HG03354 (cell line): ENCODE results near the gene COL27A1.
"Not testable (repeated sequence)": the region's sequence is repeated elsewhere in the genome, so short reads cannot be mapped to it uniquely, and the experiment has no call there.

Experiments
- ATAC-seq: cut with Tn5 transposase; IDR thresholded peaks from one replicate; pipeline ENCODE4 v1.9.1; 2021; ENCODE audit warnings: mild to moderate bottlenecking; ENCODE audit not compliant: unreplicated experiment, poor library complexity, severe bottlenecking

The COL27A1 gene

DNA sequence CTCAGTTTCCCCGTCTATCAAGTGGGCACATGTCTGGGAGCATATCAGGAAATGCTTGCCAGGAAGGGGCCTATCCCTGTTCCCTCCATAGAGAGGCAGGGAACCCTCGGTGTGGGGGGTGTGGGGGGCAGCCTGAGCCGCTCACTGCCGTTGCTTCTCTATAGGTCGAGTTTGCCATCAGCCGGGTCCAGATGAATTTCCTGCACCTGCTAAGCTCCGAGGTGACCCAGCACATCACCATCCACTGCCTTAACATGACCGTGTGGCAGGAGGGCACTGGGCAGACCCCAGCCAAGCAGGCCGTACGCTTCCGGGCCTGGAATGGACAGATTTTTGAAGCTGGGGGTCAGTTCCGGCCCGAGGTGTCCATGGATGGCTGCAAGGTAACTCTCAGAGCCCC, 153.8 kb downstream of the COL27A1 start:
- no peak for ATAC-seq

DNA sequence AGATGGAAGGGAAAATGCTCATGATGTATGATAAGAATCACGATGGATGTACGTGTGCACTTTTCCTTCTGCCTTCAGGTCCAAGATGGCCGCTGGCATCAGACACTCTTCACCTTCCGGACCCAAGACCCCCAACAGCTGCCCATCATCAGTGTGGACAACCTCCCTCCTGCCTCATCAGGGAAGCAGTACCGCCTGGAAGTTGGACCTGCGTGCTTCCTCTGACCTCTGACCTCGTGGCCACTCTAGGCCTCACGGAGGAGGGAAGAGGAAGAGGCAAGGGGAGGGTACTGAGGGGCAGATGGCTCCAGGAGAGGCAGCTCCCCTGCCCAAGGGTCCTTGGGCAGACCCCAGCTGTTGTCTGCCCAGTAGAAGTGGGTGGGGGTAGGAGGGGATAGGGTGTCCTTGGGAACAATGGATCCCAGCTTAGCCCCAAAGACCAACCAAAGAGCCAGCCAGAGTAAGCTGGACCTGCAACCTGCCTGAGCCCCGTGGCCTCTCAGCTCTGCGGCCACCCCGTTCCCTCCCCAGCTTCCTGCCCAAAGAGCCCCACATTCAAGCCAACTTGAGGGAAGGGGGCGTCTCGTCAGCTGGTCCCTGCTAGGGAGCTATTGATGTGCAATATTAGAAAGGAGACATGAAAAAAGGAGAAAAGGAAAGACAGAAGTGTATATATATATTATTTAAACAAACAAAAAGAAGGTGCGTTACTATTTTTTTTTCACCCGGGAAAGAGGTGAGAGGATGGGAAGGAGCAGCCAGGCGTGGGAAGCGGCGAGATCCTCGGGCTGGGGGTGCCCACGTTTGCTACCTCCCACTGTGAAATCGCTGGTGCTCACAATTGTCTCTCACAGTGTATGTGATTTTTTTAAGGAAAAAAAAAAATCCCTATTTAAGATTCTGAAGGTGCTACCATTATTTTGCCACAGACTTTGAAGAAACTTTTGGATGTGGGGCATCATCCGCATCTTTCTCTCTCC, 155.4 kb downstream of the COL27A1 start:
- no peak for ATAC-seq

DNA sequence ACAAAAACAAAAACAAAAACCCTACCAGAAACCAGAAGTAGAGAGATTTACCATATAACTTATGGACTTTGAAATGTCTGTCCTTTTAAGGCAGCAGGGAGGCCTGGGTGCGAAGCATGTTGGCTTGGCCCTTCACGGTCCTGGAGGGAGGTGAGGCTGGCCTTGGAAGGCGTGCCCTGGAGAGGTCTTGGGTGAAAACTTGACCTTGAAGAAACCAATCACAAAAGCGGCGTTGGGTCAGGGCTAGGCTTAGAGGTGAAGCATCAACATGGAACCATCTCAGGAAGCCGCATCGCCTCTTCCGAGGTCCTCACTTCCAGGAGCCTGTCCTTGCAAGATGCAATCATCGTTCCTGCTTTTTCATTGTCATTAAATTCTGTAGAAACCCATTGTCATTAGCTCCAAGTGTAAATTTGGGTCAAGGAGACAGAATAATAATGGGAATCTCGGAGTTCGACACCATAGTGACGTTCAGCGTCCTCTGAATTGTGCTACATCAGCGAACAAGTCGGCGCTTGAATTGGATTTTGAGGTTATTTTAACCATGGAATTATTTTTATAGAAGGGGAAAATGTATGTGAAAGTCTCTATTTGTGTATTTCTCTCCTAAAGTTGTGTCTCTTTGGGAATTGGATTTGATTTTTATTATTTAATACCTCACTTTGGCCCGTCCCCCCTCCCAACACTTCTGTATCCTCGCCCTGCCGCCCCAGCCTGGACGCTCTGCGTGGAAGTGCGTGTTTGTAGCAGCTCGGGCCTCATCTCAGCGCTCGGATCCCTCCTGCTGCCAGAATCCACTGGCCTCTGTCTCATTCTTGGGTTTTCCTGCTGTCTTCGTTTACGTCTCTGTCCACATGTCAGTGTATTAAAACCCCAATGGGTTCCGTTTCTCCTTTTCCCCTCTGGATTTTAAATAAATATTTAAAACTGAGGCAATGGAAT, 156.5 kb downstream of the COL27A1 start:
- ATAC-seq, result no peak

DNA sequence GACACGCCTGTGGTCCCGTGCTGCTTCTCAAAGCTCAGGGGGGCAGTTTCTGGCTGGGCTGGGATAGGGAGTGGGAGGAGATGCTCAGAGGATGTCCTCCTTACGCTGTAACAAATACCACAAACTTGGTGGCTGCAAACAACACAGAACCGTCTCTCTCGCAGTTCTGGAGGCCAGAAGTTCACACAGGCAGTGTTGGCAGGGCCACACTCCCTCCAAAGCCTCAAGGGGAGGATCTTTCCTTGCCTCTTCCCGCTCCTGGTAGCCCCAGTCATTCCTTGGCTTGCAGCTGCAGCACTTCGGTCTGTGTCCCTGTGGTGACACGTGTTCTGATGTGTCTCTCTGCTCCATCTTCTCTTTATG, 157.2 kb downstream of the COL27A1 start:
- no peak for ATAC-seq

DNA sequence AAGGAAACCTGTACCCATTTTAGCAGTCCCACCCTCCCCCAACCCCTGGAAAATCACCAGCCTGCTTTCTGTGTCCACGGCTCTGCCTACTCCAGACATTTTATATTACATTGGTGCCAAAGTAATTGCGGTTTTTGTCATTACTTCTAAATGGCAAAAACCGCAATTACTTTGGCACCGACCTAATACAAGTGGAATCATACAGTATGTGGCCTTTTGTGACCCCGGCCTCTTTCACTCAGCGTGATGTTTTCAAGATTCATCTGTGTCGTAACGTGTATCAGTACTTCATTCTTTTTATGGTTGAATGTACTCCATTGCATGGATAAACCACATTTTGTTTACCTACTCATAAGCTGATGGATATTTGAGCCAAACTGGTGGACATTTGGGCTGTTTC, 157.8 kb downstream of the COL27A1 start:
- no peak for ATAC-seq

DNA sequence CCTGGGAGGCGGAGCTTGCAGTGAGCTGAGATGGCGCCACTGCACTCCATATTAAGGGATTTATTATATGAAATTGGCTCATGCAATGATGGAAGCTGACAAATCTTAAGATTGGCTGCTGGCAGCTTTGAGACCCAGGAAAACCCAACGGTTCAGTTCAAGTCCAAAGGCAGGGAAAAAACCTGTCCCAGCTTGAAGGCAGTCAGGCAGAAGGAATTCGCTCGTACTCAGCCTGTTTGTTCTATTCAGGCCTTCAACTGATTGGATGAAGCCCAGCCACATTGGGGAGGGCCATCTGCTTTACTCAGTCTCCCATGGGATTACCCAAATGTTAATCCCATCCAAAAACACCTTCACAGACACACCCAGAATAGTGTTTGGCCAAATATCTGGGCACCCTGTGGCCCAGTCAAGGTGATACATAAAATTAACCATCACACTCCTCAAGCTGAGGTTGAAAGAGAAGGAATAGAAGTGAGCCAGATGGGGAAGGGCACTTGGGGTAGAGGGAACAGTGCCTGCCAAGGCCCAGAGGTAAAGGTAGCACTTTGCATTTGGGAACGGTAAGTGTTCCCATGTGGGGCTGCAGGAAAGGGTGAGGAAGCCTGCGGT, 159.0 kb downstream of the COL27A1 start:
- no peak for ATAC-seq

DNA sequence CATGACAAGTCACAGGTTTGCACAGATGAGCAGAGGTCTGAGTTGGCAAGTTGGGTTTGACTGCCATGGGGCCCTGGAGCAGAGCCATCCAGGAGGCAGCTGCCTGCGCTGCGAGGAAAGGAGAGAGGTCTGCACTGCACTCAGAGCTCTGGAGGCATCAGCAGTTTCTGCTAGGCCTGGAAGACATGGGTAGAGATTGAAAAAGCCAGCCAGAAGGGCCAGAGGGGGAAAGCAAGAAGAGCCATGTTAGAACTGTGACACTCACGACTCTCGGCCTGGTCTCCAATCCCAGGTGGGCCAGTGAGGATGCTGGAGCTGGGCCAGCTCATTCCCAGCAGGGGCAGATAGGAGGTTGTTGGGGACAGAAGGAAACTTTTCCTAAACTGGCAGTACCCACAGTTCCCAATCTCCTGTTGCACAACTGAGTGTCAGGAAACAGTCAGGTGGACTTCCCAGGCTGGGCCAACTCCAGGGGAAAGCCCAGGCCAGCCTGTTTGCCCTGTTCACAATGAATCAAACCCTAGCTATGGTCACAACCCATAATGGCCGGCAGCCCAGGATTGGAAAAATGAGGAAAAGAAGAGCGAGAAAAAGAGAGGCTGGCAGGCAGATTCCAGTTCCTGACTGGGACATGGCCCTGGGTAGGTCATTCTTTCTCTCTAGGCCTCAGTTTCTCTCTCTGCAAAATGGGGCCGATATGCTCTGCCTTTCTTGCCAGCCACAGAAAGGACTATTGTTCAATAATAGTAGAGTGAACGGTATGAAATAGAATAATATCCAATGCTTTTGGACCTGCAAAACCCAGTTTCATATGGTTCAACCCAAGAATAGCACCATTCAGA, 159.8 kb downstream of the COL27A1 start:
- ATAC-seq, result no peak

DNA sequence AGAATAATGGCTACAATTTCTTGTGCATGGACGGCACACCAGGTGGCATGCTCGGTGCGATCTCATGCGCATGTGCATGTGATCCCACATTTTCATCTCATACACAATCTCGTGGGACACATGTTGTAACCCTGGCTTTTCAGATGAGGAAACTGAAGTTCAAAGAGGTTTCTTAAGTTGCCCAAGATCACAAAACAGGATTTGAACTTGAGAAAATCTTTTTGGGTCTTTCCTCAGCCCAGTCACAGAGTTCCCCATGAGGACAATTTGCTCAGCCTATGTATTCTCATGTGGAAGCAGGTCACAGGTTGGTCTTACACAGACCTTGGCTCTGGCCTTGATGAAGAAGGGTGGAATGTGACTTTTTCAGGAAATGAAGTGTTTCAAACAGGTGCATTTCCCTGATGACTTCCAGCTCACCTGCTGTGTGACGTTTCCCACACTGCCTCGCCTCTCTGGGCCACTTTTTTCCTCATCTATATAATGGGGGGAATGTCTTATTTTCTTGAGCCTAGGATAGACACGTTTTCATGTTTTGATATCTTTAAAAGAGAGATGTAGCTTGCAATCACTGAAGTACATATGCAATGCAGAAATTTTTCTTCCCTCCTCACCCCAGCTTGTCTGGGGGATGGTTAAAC, 160.5 kb downstream of the COL27A1 start:
- no peak for ATAC-seq

DNA sequence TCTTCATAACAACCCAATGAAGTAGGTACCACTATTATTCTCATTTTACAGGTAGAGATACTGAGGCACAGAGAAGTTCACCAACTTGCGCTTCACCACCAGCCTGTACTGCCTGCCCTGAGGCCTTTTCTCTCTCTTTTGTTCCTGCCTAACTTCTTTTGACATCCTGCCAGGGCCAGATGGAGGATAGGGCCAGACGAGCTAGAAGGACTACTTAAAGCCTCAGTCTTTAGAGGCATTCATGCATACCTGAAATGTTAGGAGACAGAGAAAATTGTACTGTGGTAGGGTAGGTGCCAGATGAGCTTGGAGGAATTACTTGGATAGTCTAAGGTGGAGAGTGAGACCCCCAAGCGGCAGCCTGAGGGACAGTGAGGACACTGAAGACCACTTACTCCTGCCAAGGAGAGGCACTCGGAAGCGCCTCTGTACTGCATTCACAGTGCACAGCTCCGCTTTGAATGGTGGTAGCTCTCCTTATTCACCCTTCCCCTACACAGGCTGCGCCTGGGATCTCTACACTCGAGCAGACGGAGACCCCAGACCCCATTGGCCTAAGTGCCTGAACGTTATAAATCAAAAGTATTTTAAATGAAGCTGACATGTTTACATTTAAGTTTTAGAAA, 161.4 kb downstream of the COL27A1 start:
- ATAC-seq, result no peak

DNA sequence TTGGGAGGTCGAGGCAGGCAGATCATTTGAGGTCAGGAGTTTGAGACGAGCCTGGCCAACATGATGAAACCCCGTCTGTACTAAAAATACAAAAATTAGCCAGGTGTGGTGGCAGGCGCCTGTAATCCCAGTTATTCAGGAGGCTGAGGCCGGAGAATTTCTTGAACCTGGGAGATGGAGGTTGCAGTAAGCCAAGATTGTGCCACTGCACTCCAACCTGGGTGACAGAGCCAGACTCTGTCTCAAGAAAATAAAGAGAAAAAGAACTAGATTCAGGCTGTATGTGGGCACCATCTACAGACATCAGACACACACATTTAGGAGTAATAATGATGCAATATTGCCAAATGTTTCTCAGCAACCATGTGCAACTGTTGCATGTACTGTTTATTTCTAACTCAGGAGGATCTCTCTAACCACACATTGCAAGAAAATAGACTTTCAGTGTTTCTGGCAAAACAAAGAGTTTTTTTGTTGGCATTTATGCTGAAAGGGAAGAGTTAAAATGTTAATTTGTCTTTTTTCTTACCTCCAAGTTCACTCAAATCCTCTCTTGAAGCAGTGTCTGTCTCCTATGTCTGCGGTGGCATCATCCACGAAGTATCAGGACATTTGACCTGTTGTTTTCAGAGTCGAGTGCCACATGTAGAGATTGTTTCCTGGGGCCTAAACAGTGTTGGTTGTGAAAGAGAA, 162.5 kb downstream of the COL27A1 start:
- ATAC-seq, result no peak

DNA sequence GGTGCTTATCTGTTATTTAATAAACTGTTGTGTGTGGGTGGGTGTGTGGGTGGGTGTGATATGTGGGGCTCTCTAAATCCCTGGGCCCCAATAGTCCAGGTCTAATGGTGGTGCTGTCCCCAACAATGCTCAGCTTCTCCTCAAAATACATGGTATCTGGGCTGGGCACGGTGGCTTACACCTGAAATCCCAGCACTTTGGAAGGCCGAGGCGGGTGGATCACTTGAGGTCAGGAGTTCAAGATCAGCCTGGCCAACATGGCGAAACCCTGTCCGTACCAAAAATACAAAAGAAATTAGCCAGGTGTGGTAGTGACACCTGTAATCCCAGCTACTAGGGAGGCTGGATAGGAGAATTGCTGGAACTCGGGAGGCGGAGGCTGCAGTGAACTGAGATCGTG, 163.1 kb downstream of the COL27A1 start:
- no peak for ATAC-seq

DNA sequence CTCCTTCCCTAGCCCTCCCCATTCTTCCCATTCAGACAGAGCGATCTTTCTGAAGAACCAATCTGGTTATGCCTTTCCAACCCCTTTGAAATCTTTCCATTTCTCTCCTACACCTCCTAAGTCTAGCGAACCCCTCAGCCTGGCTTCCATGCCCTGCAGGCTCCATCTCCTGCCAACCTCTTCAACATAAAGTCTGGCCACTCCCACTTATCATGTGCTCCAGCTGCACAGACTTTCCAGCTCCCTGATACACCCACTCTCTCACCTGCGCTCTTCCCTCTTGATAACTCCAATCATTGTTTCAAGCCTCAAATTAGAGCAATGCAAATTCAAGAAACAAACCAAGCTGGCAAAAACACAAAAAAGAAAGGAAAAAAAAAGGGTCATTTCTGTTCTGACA, 163.8 kb downstream of the COL27A1 start:
- ATAC-seq, result no peak

DNA sequence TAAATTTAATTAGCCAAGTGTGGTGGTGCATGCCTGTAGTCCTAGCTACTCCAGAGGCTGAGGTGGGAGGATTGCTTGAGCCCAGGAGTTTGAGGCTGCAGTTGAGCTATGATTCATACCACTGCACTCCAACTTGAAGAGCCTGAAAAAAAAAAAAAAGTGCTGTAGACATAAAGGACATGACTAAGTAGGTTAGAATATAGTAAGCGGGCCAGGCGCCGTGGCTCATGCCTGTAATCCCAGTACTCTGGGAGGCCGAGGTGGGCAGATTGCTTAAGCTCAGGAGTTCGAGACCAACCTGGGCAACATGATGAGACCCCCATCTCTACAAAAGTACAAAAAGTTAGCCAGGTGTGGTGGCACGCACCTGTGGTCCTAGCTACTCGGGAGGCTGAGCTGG, 165.4 kb downstream of the COL27A1 start:
- ATAC-seq, result not testable (repeated sequence)

DNA sequence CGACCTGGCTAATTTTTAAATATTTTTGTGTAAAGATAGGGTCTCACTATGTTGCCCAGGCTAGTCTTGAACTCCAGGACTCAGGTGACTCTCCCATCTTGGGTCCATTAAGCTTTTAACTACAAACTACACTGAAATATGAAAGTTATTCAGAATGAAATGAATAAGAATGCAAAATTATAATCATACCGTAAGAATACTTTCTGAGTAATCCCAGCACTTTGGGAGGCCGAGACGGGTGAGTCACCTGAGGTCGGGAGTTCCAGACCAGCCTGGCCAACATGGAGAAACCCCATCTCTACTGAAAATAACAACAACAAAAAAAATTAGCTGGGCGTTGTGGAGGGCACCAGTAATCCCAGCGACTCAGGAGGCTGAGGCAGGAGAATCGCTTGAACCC, 166.4 kb downstream of the COL27A1 start:
- ATAC-seq, result no peak

DNA sequence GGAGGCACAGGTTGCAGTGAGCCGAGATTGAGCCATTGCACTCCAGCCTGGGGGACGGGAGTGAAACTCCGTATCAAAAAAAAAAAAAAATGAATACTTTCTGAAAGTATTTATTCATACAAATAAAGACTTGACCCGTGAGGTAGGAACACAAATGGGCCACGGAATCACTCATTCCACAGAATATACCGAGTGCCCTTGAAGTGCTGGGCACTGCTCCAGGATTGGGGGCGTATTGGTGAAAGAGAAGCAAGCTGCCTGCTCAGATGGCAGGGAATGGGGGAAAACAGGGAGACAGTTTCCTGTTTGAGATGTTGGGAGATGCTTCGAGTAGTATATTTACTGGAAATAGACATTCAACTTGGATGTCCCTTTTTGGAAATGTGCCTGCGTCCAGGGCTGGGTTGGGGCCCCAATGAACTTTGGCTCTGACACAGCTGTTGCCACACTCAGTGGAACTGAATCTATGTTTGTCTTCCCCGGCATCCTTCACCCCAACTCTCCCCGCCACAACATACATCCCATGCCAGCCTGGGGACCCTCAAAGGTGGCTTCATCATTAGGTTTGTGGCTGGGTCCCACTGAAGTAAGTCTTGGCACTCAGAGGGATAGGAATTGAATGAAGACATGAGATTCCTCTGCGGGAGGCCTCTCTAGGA, 167.0 kb downstream of the COL27A1 start:
- not testable (repeated sequence) for ATAC-seq

DNA sequence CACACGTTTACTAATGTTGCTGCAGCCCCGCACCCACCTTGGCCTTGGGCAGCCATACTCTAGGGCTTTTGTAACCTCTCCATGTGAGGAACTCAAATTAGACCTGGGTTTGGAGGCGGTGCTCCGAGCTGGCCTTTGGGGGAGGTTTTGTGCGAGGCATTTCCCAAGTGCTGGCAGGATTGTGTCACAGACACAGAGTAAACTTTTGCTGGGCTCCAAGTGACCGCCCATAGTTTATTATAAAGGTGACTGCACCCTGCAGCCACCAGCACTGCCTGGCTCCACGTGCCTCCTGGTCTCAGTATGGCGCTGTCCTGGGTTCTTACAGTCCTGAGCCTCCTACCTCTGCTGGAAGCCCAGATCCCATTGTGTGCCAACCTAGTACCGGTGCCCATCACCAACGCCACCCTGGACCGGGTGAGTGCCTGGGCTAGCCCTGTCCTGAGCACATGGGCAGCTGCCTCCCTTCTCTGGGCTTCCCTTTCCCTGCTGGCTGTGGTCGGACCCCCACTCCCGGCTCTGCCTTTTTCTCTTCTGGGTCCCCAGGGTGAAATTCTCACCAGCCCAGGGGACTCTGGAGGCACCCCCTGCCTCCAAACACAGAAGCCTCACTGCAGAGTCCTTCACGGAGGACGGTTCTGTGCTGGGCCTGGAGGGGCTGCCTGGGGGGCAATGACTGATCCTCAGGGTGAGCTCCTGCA, 167.6 kb downstream of the COL27A1 start, which contains the start of gene ORM1:
ORM1 (plus strand) TSS at position 268 of the 701 bp plus-strand sequence; CDS start at position 304, 36 bp downstream.
- ATAC-seq, result not testable (repeated sequence)

DNA sequence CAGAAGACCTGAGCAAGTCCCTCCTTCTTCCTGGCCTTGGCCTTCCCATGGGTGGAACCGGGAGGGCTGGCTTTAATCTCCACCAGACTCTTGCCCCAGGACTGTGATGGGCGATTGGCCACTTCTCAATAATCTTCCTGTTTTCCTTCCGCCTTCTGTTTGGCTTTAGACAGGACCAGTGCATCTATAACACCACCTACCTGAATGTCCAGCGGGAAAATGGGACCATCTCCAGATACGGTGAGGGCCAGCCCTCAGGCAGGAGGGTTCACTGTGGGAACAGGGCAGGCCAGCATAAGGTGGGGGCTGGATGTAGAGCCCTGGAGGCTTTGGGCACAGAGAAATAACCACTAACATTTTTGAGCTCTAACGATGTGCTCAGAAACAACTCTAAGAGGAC, 168.5 kb downstream of the COL27A1 start:
- ATAC-seq, result not testable (repeated sequence)
